Cerebellar cortex (tissue), 1 donor: ENCODE data around the gene ZFPM1.

ENCODE experiments used
- DNase-seq: peaks from one replicate; pipeline ENCODE4 v3.0.0-alpha.2; 2015; ENCODE audit warnings: low spot score

Gene ZFPM1

GRCh38 chr16:88417684-88418476 lies 35.2 kb upstream of the ZFPM1 start:
- no peak for DNase-seq

DNA sequence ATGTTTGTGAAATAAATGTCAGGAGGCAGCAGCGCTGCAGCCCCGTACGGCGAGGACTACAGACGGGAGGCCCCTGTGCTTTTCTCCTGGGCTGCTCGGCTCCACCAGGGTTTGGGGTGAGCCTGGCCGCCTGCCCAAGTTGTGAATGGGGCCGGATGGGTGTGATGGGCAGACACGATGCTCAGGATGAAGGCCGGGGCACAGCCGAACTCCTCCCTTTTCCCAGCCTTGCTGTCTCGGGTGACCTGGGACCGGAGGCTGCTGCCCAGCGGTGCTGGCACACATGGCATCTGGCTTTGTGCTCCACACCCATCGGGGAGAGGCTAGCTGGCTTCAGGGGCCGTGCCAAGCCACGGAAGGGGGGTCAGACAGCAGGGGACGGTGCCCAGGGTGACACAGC lies 34.2 kb upstream of the ZFPM1 start:
- DNase-seq: no peak

- no peak for DNase-seq
Observed at GRCh38 chr16:88419790-88420189, 33.3 kb upstream of the ZFPM1 start.

GRCh38 chr16:88420496-88420895 lies 32.6 kb upstream of the ZFPM1 start:
- no peak for DNase-seq

- DNase-seq: no peak
Observed at GRCh38 chr16:88421301-88421700, 31.8 kb upstream of the ZFPM1 start.

GRCh38 chr16:88421871-88422433 lies 31.1 kb upstream of the ZFPM1 start:
- no peak for DNase-seq

DNA sequence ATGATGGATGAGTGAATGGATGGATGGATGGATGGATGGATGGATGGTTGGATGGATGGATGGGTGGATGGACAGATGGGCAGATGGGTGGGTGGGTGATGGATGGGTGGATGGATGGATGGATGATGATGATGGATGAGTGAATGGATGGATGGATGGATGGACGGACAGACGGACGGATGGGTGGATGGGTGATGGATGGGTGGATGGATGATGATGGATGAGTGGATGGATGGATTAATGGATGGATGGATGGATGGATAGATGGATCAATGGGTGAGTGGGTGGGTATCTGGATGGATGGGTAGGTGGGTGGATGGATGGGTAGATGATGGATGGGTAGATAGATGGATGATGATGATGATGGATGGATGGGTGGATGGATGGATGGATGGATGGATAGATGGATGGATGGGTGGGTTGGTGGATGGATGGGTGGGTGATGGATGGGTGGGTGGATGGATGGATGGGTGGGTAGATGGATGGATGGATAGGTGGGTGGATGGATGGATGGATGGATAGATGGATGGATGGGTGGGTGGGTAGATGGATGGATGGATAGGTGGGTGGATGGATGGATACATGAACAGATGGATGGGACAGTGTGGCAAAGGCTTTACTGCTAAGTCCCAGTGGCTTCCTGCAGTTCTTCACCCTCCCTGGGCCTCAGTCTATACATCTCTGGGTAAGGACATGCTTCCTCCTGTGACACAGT lies 30.2 kb upstream of the ZFPM1 start:
- DNase-seq: no peak

GRCh38 chr16:88423448-88423850 lies 29.6 kb upstream of the ZFPM1 start:
- no peak for DNase-seq

DNA sequence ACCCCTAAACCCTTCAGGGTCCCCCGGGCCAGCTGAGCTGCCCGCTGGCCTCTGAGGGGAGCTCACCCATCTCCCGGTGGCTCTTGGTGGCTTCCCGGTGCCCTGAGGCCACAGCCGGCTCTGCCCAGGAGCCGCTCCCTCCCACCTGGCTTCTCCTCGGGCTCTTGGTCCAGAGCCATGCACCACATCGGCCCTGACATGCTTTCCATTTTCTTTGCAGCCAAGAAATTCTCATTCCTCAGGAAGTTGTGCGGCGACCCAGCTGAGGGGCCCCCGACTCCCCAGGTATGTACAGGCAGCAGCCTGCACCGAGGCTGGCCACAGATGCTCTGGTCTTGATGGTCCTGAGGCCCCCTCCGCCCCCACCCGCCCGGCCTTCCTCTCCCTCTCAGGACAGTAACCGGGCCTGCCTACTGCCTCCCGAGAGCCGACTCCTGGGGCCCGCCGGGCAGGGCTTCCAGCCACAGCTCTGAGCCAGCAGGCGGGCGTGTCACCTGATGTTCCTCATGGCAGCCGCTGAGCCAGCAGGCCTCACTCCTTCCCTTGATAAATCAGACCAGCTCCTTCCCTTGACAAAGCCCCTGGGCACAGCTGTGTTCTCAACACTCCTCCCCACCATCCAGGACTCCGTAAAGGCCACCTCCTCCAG lies 28.4 kb upstream of the ZFPM1 start:
- peak; percentile 50 for DNase-seq

GRCh38 chr16:88426018-88426417 lies 27.1 kb upstream of the ZFPM1 start:
- DNase-seq: no peak

DNA sequence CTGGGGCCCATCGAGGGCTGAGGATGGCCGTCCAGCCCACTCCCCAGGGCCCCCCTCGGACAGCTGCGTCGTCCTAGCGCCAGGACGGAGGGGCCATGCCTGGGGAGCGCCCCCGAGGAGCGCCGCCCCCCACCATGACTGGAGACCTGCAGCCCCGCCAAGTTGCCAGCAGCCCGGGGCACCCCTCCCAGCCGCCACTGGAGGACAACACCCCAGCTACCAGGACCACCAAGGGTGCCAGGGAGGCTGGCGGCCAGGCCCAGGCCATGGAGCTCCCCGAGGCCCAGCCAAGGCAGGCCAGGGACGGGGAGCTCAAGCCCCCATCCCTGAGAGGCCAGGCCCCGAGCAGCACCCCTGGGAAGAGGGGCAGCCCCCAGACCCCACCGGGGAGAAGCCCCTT lies 25.7 kb upstream of the ZFPM1 start:
- DNase-seq: no peak

GRCh38 chr16:88428156-88428555 lies 24.9 kb upstream of the ZFPM1 start:
- DNase-seq: no peak

- DNase-seq: no peak
Observed at GRCh38 chr16:88428616-88429386, 24.3 kb upstream of the ZFPM1 start.

DNA sequence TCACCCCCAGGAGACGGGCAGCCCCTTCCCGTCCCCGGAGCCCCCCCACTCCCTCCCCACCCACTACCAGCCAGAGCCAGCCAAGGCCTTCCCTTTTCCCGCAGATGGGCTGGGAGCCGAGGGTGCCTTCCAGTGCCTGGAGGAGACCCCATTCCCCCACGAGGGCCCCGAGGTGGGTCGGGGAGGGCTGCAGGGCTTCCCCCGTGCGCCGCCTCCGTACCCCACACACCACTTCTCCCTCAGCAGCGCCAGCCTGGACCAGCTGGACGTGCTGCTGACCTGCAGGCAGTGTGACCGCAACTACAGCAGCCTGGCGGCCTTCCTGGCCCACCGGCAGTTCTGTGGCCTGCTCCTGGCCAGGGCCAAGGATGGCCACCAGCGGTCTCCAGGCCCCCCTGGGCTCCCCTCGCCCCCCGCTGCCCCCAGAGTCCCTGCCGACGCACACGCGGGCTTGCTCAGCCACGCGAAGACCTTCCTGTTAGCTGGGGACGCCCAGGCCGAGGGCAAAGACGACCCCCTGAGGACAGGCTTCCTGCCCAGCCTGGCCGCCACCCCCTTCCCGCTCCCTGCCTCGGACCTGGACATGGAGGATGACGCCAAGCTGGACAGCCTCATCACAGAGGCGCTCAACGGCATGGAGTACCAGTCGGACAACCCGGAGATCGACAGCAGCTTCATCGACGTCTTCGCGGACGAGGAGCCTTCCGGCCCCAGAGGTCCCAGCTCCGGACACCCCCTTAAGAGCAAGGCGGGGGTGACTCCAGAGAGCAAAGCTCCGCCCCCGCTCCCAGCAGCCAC lies 23.5 kb upstream of the ZFPM1 start:
- no peak for DNase-seq

DNA sequence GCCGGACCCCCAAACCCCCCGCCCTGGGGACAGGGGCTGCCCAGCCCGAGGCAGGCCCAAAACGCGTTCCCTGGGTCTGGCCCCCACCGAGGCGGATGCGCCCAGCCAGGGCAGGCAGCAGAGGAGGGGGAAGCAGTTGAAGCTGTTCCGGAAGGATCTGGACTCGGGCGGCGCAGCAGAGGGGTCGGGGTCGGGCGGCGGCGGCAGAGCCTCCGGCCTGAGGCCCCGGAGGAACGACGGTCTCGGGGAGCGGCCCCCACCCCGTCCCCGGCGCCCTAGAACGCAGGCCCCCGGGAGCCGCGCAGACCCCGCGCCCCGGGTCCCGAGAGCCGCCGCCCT lies 22.9 kb upstream of the ZFPM1 start:
- no peak for DNase-seq

DNA sequence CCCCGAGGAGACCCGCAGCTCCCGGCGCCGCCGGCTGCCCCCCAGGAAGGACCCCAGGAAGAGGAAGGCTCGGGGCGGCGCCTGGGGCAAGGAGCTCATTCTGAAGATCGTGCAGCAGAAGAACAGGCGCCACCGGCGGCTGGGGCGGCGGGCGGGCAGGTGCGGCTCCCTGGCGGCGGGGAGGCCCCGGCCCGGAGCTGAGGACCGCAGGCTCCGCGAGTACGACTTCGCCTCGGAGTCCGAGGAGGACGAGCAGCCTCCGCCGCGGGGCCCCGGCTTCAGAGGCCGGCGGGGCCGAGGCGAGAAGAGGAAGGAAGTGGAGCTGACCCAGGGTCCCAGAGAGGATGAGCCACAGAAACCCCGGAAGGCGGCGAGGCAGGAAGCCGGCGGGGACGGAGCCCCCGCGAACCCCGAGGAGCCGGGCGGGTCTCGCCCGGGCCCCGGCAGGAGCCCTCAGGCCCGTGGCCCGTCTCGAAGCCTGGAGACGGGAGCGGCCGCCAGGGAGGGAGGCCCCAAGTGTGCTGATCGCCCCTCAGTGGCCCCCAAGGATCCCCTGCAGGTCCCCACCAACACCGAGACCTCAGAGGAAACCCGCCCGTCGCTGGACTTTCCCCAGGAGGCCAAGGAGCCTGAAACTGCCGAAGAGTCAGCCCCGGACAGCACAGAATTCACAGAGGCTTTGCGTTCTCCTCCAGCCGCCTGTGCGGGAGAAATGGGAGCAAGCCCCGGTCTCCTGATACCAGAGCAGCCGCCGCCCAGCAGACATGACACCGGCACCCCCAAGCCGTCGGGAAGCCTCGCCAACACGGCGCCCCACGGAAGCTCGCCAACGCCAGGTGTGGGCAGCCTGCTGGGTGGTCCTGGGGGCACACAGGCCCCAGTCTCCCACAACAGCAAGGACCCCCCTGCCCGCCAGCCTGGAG lies 22.3 kb upstream of the ZFPM1 start:
- DNase-seq: no peak

DNA sequence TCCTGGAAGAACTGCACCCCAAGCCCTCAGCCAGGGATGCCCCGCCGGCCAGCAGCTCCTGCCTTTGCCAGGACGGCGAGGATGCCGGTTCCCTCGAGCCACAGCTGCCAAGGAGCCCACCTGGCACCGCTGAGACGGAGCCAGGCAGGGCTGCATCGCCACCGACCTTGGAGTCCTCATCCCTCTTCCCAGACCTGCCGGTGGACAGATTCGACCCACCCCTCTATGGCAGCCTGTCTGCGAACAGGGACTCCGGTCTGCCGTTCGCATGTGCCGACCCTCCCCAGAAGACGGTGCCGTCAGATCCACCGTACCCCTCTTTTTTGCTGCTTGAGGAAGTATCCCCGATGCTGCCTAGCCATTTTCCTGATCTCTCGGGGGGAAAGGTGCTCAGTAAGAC lies 21.4 kb upstream of the ZFPM1 start:
- DNase-seq: no peak

- no peak for DNase-seq
Observed at GRCh38 chr16:88432174-88432573, 20.9 kb upstream of the ZFPM1 start.

DNA sequence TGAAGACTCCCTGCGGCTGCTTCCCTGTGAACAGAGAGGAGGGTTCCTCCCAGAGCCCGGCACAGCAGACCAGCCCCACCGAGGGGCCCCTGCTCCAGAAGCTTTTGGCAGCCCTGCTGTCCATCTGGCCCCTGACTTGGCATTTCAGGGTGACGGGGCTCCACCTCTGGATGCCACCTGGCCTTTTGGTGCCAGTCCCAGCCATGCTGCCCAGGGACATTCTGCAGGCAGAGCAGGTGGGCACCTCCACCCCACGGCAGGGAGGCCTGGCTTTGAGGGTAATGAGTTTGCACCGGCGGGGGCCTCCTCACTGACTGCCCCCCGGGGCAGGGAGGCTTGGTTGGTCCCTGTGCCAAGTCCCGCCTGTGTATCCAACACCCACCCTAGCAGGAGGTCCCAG lies 20.3 kb upstream of the ZFPM1 start:
- no peak for DNase-seq

DNA sequence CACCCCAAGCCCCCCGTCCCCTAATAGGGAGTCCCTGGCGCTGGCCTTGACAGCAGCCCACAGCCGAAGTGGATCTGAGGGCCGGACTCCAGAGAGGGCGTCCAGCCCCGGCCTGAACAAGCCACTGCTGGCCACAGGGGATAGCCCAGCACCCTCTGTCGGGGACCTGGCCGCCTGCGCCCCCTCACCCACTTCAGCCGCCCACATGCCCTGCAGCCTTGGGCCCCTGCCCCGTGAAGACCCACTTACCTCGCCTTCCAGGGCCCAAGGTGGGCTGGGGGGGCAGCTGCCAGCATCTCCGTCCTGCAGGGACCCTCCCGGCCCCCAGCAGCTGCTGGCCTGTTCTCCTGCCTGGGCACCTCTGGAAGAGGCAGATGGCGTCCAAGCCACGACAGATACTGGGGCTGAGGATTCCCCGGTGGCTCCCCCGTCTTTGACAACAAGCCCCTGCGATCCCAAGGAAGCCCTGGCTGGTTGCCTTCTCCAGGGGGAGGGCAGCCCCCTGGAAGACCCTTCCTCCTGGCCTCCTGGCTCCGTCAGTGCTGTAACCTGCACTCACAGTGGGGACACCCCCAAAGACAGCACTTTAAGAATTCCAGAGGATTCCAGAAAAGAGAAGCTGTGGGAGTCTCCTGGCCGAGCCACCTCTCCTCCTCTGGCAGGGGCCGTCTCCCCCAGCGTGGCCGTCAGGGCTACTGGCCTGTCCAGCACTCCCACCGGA lies 19.3 kb upstream of the ZFPM1 start:
- no peak for DNase-seq
